ENCODE results near the gene ORAI3.

The ORAI3 gene

DNA sequence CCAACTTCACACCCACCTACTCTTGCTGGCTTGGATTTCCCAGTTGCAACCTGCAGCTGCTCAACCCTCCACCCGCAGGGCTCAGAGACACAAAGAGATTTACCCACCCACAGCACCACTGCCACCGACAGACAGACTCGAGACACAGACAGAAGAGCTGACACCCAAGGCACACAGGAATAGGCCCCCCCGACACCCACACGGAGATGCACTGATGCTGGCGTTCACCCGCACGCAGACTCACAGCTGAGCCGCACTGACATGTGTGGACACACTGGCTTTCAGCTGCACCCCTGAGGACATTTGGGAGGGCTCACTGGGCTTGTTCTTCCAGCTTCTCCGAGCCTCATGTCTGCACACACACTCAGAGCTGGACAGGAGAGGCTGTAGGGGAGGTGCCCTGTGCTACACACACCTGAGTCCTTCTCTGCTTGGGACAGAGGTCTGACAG is 53.4 kb downstream of the ORAI3 start:
- in situ Hi-C loops (cut with MboI; ENCODE audit: low sequenced_read_pairs): no loop called here

DNA sequence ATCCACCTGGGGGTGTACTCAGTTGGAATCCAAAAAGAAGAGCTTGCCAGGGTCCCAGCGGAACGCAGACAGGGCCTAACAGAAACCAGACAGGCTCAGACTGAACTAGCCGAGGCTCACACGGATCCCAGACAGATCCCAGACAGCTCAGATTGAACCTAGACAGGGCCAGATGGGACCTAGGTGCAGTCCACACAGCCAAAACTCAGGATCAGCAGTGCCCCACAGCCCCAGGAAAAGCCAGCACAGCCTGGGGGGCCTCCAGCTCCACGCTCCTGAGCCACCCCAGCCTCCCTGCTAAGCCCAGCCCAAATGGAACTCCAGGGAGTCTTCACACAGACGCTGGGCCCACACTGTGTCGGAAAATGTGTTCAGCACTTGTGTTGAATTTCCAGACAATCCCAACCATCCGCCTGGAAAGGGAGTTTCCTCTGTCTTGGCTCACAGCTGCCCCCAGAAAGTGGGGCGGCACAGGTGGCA is 54.0 kb downstream of the ORAI3 start:
- in situ Hi-C loops (cut with MboI; ENCODE audit: low sequenced_read_pairs): no loop called here

DNA sequence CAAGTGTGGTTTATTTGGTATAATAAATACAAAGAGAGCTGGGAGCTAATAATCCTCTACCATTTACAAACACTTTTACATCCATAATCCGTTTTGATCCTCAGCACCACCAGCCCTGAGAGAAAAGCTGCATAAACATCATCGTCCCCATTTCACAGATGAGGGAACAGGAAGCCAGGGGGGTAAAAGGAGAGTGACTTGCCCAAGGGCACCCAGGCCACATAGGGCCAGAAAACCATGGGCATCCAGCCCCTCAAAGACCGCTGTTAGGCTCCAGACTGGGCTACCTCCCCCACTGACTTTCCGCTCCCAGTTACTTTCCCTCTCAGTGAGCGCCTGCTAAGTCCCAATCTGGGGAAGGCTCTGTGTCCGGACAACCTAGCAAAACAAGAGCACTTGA is 54.9 kb downstream of the ORAI3 start:
- in situ Hi-C loops (cut with MboI; ENCODE audit: low sequenced_read_pairs): no loop called here

Measured in HL-60/S4 treated with retinoic acid at 250 ng/mL for 4 days and 3 days (cell line).